OCI-LY3 (cell line): ENCODE data around the gene ANKDD1A.

Experiments
- CTCF ChIP-seq: fragments of 200-600, 300-600 bp; sonication (generic); IDR thresholded peaks from 2 replicates; pipeline ENCODE4 v1.5.1; 2014; ENCODE audit warnings: antibody characterized with exemption, low read length, low read depth
- EZH2phosphoT487 ChIP-seq: fragments of 200-600 bp; shearing (Covaris generic); IDR thresholded peaks from 2 replicates; pipeline ENCODE4 v1.6.1; 2018; ENCODE audit warnings: antibody characterized with exemption, mixed run types, low read depth

- no peak for TF ChIP-seq CTCF
- no peak for TF ChIP-seq EZH2phosphoT487
These were observed 47.6 kb upstream of the ANKDD1A start for GRCh38 chr15:64864068-64864467.
